ENCODE results near the gene TBX10. TPM values are rescaled to one million over a fixed set of nuclear protein-coding genes. Genes with fewer than 3 reads are reported as not detected.

TBX10 gene
- total RNA-seq, 1 experiment from 2014 or later = not detected

- Histone ChIP-seq H3K4me3 (no peak overlapping the region), H3K36me3 (peaks cover 33% of the 10 kb centered on the region), H3K27me3 (replicated peaks) (peaks cover 26% of the 10 kb centered on the region), H3K27ac (no peak overlapping the region), H3K4me1 (replicated peaks) (peaks cover 11% of the 10 kb centered on the region), H3K9me3 (replicated peaks) (no peaks in the 10 kb centered on the region; the same call in 1 of the 2 replicates)
- DNase-seq (ENCODE audit: low read depth in 1 of 2, low spot score in 2 of 2) = no peak
Observed at GRCh38 chr11:67615728-67616430, 23.7 kb downstream of the TBX10 start.

GRCh38 chr11:67614730-67615714 is 24.5 kb downstream of the TBX10 start:
- Histone ChIP-seq H3K27me3 (replicated peaks) (peaks cover 26% of the 10 kb centered on the region), H3K4me1 (replicated peaks) (peaks cover 11% of the 10 kb centered on the region), H3K27ac (no peak overlapping the region), H3K36me3 (peaks cover 42% of the 10 kb centered on the region), H3K9me3 (replicated peaks) (no peaks in the 10 kb centered on the region; the same call in 1 of the 2 replicates), H3K4me3 (no peak overlapping the region)
- DNase-seq (ENCODE audit: low read depth in 1 of 2, low spot score in 2 of 2) = peak; percentile 42 to 78

GRCh38 chr11:67613960-67614715 is 25.4 kb downstream of the TBX10 start:
- Histone ChIP-seq H3K9me3 (replicated peaks) (no peaks in the 10 kb centered on the region; the same call in 1 of the 2 replicates), H3K36me3 (peaks cover 51% of the 10 kb centered on the region), H3K27ac (no peak overlapping the region), H3K27me3 (replicated peaks) (peaks cover 26% of the 10 kb centered on the region), H3K4me3 (peak overlapping the region; percentile 2; the same call in 1 of the 2 replicates), H3K4me1 (replicated peaks) (peaks cover 11% of the 10 kb centered on the region)
- peak; percentile 62 to 84 for DNase-seq (ENCODE audit: low read depth in 1 of 2, low spot score in 2 of 2)

GRCh38 chr11:67613313-67613959 is 26.1 kb downstream of the TBX10 start:
- H3K36me3 ChIP-seq = peaks cover 58% of the 10 kb centered on the region
- H3K9me3 ChIP-seq (replicated peaks) = no peaks in the 10 kb centered on the region; the same call in 1 of the 2 replicates
- peak in 1 of 2 experiments; percentile 55 for DNase-seq (ENCODE audit: low read depth in 1 of 2, low spot score in 2 of 2)
- no peak overlapping the region for H3K27ac ChIP-seq
- no peak overlapping the region for H3K4me3 ChIP-seq
- peaks cover 22% of the 10 kb centered on the region for H3K27me3 ChIP-seq (replicated peaks)
- peaks cover 11% of the 10 kb centered on the region for H3K4me1 ChIP-seq (replicated peaks)

- Histone ChIP-seq H3K36me3 (peaks cover 63% of the 10 kb centered on the region), H3K27ac (no peak overlapping the region), H3K27me3 (replicated peaks) (peaks cover 15% of the 10 kb centered on the region), H3K9me3 (replicated peaks) (no peaks in the 10 kb centered on the region; the same call in 1 of the 2 replicates), H3K4me1 (replicated peaks) (peaks cover 13% of the 10 kb centered on the region), H3K4me3 (no peak overlapping the region)
- no peak for DNase-seq (ENCODE audit: low read depth in 1 of 2, low spot score in 2 of 2)
Observed at GRCh38 chr11:67612751-67613150, 26.8 kb downstream of the TBX10 start.

- no peaks in the 10 kb centered on the region; the same call in 1 of the 2 replicates for H3K9me3 ChIP-seq (replicated peaks)
- peaks cover 7% of the 10 kb centered on the region for H3K27me3 ChIP-seq (replicated peaks)
- no peak overlapping the region for H3K4me3 ChIP-seq
- peaks cover 20% of the 10 kb centered on the region for H3K4me1 ChIP-seq (replicated peaks)
- no peak for DNase-seq (ENCODE audit: low read depth in 1 of 2, low spot score in 2 of 2)
- H3K36me3 ChIP-seq = peaks cover 69% of the 10 kb centered on the region
- no peak overlapping the region for H3K27ac ChIP-seq
Observed at GRCh38 chr11:67611704-67612587, 27.6 kb downstream of the TBX10 start.

- Histone ChIP-seq H3K27ac (no peak overlapping the region), H3K4me3 (no peak overlapping the region), H3K27me3 (replicated peaks) (peaks cover 5% of the 10 kb centered on the region), H3K4me1 (replicated peaks) (peaks cover 25% of the 10 kb centered on the region), H3K9me3 (replicated peaks) (no peaks in the 10 kb centered on the region; the same call in 1 of the 2 replicates), H3K36me3 (peaks cover 72% of the 10 kb centered on the region)
- peak in 1 of 2 experiments; percentile 56 for DNase-seq (ENCODE audit: low read depth in 1 of 2, low spot score in 2 of 2)
Observed at GRCh38 chr11:67611165-67611564, 28.4 kb downstream of the TBX10 start.

GRCh38 chr11:67610302-67610868 is 29.2 kb downstream of the TBX10 start:
- peak in 1 of 2 experiments; percentile 52 for DNase-seq (ENCODE audit: low read depth in 1 of 2, low spot score in 2 of 2)
- peaks cover 26% of the 10 kb centered on the region for H3K4me1 ChIP-seq (replicated peaks)
- H3K36me3 ChIP-seq = peaks cover 72% of the 10 kb centered on the region

GRCh38 chr11:67609316-67609715 is 30.2 kb downstream of the TBX10 start:
- Histone ChIP-seq H3K9me3 (replicated peaks) (no peaks in the 10 kb centered on the region; the same call in 1 of the 2 replicates), H3K4me3 (no peak overlapping the region), H3K27me3 (replicated peaks) (no peaks in the 10 kb centered on the region), H3K36me3 (peaks cover 72% of the 10 kb centered on the region), H3K4me1 (replicated peaks) (peaks cover 23% of the 10 kb centered on the region), H3K27ac (no peak overlapping the region)
- DNase-seq (ENCODE audit: low read depth in 1 of 2, low spot score in 2 of 2) = no peak

More at GRCh38 chr11:67610302-67610868, 29.2 kb downstream of the TBX10 start:
- H3K4me3 ChIP-seq = no peak overlapping the region
- no peaks in the 10 kb centered on the region for H3K27me3 ChIP-seq (replicated peaks)
- no peak overlapping the region for H3K27ac ChIP-seq
- no peaks in the 10 kb centered on the region; the same call in 1 of the 2 replicates for H3K9me3 ChIP-seq (replicated peaks)

- Histone ChIP-seq H3K27ac (no peak overlapping the region), H3K4me1 (replicated peaks) (peaks cover 15% of the 10 kb centered on the region), H3K36me3 (peaks cover 65% of the 10 kb centered on the region), H3K9me3 (replicated peaks) (no peaks in the 10 kb centered on the region; the same call in 1 of the 2 replicates), H3K4me3 (no peak overlapping the region), H3K27me3 (replicated peaks) (no peaks in the 10 kb centered on the region)
- peak in 1 of 2 experiments; percentile 52 for DNase-seq (ENCODE audit: low read depth in 1 of 2, low spot score in 2 of 2)
Observed at GRCh38 chr11:67608486-67608885, 31.1 kb downstream of the TBX10 start.

- H3K4me3 ChIP-seq = peak overlapping the region; percentile 93
- H3K36me3 ChIP-seq = peaks cover 55% of the 10 kb centered on the region
- peaks cover 4% of the 10 kb centered on the region; the same call in 1 of the 2 replicates for H3K27me3 ChIP-seq (replicated peaks)
- H3K9me3 ChIP-seq (replicated peaks) = 0 out of 2 replicates have a peak, but pooled peaks cover 6% of the 10 kb centered on the region
- peaks cover 15% of the 10 kb centered on the region for H3K4me1 ChIP-seq (replicated peaks)
- H3K27ac ChIP-seq = no peak overlapping the region
- no peak for DNase-seq (ENCODE audit: low read depth in 1 of 2, low spot score in 2 of 2)
Observed at GRCh38 chr11:67607507-67607906, 32.1 kb downstream of the TBX10 start.

Data from SJSA1 (cell line).